Erythroblast (primary cell): Measurements from ENCODE around the gene NDUFAF8.

Experiments
- GATA1 ChIP-seq: IDR thresholded peaks from 2 replicates; pipeline ENCODE4 v1.6.1; 2011; ENCODE audit warnings: low read depth, mild to moderate bottlenecking, control low read depth, low read length, moderate library complexity
- POLR2A ChIP-seq: IDR thresholded peaks from 2 replicates; pipeline ENCODE4 v1.6.1; 2011; ENCODE audit warnings: mild to moderate bottlenecking, low read length

- TF ChIP-seq POLR2A (no peak), GATA1 (no peak)
Observed at GRCh38 chr17:81197409-81197795, 41.7 kb upstream of the NDUFAF8 start.
